GM21825 (cell line): ENCODE results near the gene GNG14.
"Not testable (repeated sequence)": the region's sequence is repeated elsewhere in the genome, so short reads cannot be mapped to it uniquely, and the experiment has no call there.

Experiments
- ATAC-seq: cut with Tn5 transposase; IDR thresholded peaks from one replicate; pipeline ENCODE4 v1.9.1; 2021; ENCODE audit warnings: mild to moderate bottlenecking, moderate library complexity; ENCODE audit not compliant: unreplicated experiment

Gene GNG14

GRCh38 chr19:12687496-12688196, at the start of gene GNG14:
GNG14 (plus strand) TSS chr19:12687998; CDS start chr19:12688049, 51 bp downstream.
- ATAC-seq, result no peak

DNA sequence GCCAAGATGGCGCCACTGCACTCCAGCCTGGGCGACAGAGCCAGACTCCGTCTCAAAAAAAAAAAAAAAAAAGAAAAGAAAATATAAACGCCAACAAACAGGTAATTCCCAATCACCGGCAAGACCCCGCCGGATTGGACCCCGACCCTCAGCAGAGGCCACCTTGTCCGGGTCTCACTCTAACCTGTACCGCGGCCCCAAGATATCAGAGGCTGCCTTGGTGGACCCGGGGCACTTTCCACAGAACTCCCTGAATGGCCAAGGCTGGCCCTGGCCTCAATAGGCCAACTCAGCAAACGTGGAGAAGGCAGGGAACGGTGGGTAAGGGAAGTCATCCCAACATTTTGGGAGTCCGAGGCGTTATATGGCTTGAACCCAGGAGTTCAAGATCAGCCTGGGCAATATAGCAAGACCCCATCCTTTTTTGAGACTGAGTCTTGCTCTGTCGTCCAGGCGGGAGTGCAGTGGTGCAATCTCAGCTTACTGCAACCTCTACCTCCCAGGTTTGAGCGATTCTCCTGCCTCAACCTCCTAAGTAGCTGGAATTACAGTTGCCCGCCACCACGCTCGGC, 49.1 kb upstream of the GNG14 start:
- no peak for ATAC-seq

DNA sequence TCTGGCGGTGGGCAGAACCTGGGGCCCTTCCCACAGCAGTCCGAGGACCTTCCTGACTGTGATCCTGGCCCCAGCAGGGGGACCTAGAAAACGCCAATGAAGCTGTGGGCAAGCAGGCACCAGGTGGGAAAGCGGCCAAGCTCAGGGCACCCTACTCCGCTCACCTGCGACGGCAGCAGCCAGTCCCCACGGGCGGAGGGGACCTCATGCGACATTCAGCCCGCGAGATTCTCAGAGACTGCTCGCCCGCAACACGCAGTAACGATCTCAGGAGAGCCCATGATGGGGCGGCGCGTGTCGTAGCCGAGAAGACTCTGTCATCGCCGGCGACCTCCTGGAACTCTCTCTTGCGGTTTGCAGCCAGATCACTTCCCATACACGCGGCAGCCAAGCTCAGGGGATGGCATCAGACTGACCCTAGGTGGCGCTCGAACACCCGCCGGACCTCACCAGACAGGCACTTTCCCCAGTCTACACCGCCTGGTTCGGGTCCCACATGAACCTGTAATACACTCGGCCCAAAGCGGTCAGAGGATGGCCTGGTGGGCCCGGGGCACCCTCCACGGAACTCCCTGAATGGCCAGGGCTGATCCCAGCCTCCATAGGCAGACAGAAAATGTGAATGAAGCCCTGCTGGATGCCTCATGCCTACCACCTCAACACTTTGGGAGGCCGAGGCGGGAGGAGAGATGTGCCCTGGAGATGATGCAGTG, 47.7 kb upstream of the GNG14 start:
- peak; percentile 60 for ATAC-seq

DNA sequence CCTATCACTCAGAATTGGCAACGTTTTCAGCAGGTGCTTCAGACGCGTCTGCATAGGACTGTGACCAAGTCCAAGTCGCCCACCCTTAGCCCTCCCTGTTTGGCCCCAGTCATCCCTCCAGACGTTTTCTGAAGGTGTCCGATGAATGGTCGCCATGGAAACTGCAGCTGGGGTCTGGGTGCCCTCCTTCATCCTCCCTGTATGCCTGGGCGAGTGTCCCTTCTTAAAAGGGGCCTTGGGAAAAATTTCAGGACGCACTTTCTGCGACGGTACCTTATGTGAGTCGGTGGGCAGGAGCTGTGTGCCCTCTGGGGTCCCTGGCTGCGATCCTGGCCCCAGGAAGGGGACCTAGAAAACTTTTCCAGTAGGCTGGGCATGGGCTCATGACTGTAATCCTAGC, 46.3 kb upstream of the GNG14 start:
- no peak for ATAC-seq

DNA sequence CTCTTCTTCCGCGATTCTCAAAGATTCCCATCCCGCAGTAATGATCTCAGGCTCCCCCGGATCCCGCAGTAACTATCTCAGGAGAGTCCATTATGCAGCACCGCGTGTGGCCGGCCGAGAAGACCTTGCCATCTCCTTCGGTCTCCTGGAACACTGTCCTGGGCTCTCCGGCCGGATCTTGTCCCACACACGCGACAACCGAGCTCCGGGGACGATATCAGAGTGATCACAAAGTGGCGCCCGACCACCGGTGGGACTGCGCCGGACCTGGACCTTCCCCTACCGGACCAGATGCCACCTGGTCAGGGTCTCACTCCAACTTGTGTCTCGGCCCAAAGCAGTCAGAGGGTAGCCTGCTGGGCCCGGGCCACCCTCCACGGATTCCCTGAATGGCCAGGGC, 45.3 kb upstream of the GNG14 start:
- ATAC-seq, result no peak

DNA sequence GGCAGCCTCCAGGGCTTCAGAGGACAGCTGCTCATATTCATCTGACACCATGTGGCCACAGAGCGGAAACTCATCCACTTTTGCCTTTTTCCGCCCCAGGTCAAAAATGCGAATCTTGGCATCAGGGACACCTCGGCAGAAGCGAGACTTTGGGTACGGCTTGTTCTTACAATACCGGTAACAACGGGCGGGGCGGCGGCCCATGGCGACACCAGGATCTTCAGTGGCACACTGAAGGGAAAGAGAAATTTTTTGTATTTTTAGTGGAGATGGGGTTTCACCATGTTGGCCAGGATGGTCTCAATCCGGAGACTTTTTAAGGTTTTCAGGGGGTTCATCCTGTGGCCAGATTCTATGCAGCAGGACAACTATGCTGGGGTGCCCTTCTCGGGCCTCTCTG, 44.1 kb upstream of the GNG14 start:
- not testable (repeated sequence) for ATAC-seq

GRCh38 chr19:12646551-12646950, 41.2 kb upstream of the GNG14 start:
- no peak for ATAC-seq

- ATAC-seq, result no peak
Measured at GRCh38 chr19:12647047-12647446, 40.8 kb upstream of the GNG14 start.

DNA sequence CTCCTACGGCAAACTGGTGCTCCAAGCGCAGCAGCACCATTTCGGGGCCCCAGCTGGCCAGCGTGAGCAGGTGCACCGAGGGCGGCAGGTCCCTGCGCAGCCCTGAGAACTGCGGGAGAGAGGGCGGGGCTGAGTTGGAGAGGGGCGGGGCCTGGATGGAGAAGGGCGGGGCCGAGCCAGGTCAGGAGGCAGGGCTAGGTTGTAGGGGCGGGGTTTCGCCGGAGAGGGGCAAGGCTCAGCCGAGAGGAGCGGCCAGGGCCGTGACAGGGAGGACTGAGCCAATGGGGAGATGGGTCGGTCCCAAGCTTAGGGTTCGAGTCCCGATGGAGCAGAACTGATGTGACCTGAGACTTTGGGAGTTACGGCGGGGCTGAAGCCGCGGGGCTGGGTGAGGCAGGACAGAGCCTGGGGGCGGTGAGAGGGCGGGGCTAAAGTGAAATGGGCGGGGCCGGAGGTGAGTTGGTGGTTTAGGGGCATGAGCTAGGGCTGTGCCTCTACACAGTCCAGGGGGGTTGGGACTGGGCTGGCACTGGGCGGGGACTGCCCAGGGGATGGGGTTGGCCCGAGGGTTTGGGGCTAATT, 40.2 kb upstream of the GNG14 start:
- no peak for ATAC-seq

DNA sequence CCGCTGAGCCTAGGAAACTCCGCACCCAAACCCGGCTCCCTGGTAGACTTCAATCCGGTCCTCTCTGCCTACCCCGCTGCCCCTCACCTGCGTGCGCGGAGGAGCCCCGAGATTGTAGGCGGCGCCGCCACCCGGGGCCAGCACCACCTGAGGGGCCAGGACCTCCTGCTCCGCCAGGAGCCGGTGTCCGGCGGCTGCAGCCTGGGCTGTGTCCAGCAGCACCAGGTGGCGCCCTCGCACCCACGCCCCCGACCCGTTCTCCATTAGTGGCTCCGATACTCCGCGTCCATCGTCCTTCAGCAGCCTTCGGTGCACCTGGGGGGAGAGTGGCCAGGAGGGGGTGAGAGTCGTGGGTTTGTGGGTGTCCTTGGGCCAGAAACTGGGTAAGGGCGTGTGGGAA, 39.7 kb upstream of the GNG14 start:
- ATAC-seq, result no peak

- no peak for ATAC-seq
Measured at GRCh38 chr19:12649941-12650340, 37.9 kb upstream of the GNG14 start.

- ATAC-seq, result no peak
Measured at GRCh38 chr19:12652219-12652618, 35.6 kb upstream of the GNG14 start.

- no peak for ATAC-seq
Measured at GRCh38 chr19:12655546-12655945, 32.3 kb upstream of the GNG14 start.

DNA sequence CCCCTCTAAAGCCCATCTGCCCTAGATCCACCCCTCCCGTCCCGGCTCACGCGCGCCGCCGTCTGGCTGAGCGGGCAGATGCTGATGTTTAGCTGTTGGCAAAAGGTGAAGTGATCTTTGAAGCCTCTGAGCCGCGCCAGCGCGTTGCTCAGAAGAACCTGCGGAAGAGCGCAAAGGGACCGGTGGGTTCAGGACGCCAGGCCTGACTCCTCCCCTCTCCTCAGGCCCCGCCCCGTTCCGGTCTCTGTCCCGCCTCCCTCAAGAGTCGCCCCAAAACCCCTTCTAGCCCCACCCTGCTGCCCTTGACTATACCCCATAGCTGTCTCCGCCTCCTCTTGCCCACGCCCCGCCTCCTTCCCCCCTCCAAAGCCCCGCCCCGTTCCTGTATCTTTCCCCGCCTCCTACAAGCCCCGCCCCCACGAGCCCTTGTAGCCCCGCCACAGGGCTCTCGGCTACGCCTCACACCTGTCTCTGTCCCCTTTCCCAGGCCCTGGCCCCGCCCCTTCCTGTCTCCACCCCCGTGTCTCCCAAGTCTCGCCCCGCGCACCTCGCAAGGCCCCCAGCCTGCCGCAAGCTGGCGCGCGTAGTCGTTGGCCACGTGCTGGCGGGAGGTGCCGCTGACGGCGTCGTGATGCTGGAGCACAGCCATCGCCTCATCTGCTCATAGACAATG, 30.8 kb upstream of the GNG14 start:
- ATAC-seq, result no peak

DNA sequence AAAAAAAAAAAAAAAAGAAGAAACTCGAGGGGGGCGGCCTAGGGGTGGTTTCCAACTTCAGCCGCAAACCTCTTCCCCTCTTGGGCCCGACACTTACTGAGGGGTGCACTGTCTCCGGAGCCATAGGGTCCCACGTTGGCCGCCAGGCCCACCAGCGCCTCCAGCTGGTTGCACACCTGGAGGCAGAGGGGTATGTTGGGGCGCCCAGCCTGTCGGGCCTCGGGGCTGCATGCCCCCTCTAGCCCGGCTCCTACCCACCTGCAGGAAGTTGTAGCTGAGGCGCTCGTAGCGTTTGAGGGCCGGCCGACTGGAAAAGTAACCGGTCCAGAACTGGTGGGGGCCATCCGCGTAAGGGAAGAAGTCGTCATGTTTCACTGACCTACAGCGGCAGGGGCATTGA, 29.8 kb upstream of the GNG14 start:
- ATAC-seq, result no peak

DNA sequence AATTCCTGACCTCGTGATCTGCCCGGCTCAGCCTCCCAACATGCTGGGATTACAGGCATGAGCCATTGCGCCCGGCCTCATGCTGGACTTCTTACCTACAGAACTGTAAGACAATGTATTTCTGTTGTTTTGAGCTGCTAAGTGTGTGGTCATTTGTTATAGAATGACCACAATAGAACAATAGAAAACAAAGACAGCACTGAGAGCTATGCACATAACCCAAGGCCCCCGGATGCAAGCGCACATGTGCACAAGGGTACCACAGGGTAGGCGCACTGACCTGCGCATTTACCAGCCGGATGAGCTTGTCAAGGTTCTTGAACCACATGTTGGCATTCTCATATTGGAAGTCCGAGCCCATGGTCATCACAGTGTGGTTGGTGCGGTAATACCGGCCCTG, 26.8 kb upstream of the GNG14 start:
- ATAC-seq, result no peak

DNA sequence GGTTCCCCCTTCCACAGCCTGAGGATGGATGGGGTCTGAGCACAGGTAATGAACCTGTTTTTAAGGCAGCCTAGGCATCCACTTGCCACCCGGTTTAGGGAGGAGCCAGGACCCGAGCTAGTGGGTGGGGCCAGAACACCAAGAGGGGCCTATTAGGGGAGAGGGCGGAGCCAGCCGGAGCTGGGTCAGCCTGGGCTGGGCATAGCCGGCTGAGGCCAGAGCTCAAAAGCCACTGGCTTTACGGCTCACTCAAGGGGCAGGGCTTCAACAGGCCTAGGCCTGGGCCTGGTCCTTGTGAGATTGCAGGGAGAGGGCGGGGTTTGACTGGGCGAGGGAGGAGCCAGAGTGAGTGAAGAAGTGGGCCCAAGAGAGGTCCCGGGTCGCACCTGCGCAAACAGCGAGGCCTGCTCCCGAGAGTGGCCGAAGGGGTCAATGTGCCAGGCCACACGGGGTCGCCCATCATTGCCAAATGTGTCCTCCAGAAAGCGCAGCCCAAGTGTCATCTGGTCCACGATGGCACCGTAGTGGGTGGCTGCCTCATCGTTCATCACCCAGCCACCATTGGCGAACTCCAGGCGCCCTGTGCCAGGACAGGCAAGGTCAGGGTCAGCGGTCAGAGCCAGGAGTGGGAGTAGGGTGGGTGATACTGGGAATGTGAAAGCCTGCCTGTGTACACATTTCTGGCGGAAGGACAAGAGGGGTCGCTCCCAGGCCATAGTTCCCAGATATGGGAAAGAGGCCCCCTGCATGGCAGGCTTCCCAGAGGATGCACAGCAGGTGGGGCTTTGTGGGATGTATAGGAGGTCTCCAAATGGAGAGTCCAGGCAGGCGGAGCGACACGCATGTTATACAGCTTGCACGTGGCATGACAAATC, 23.2 kb upstream of the GNG14 start:
- no peak for ATAC-seq

DNA sequence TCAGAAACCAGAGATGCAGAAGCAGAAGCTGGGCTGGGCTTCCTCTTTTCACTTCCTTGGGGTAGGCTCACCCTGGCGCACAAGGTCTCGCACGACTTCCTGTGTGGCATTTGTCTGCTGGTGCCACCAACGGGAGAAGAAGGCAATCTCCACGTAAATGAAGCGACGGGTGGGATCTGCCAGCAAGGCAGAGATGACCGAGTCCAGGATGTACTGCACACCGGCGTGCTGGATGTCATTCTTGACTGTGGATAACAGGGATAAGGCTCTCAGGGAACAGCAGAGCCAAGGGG, 22.6 kb upstream of the GNG14 start:
- ATAC-seq, result no peak

- no peak for ATAC-seq
Measured at GRCh38 chr19:12665671-12666264, 22.0 kb upstream of the GNG14 start.
